Measurements from ENCODE around the gene CNPY1. TPM values are rescaled to one million over a fixed set of nuclear protein-coding genes. Genes with fewer than 3 reads are reported as not detected.
"Not testable (repeated sequence)": the region's sequence is repeated elsewhere in the genome, so short reads cannot be mapped to it uniquely, and the experiment has no call there.

CNPY1 gene
- total and polyA plus RNA-seq, 8 donors: 0.18 TPM; not detected in 7

DNA sequence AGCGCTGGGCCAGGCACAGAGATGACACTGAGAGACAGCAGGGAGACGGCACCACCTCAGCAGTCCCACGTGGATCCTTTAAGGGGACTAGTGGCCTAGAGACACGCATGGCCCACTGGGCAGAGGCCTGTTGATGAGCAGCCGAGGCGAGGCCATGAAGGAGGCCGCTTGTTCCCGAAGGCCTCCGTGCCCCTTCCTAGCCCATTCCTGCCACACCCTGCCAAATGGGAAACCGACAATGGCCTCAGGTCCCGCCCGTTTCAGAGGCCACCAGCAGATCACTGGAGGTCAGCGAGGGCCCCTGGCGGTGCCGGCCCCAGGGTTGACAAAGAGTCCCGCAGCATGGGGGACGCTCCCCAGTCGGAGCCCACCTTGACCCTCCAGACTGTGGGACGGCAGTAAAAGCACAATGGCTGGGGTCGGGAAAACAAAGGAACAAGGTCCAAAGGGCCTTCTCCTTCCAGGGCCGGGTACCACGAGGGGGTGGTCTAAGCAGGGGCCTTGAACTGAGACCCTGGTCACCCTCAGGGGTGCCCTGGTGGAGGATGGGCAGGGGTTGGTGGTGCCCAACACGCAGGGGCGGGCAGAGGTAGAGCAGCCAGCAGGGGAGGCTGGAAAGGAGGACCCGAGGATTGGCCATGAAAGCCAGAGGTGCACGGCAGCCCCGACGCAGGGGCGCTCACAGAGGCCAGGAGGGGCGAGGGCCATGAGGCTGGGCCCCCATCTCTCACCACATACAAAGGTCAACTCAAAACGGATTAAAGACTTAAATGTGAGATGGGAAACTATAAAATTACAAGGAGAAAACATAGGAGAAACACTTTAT, 19.9 kb upstream of the CNPY1 start:
- Histone ChIP-seq H3K36me3 (no peaks in the 10 kb centered on the region), H3K4me3 (no peak overlapping the region), H3K27ac (no peak overlapping the region), H3K4me1 (no peaks in the 10 kb centered on the region), H3K9me3 (no peaks in the 10 kb centered on the region), H3K27me3 (peaks cover 0 to 13% (median 0%) of the 10 kb centered on the region in 3 donors)
- DNase-seq: no peak
- intact Hi-C loops (cut with DNase I; ENCODE audit: low total_unique reads): no loop called here
- no peak for TF ChIP-seq EP300 (IDR thresholded peaks at IDR 0.05)
- no peak for TF ChIP-seq POLR2AphosphoS5 (IDR thresholded peaks at IDR 0.05)
- TF ChIP-seq, protein P1, sequence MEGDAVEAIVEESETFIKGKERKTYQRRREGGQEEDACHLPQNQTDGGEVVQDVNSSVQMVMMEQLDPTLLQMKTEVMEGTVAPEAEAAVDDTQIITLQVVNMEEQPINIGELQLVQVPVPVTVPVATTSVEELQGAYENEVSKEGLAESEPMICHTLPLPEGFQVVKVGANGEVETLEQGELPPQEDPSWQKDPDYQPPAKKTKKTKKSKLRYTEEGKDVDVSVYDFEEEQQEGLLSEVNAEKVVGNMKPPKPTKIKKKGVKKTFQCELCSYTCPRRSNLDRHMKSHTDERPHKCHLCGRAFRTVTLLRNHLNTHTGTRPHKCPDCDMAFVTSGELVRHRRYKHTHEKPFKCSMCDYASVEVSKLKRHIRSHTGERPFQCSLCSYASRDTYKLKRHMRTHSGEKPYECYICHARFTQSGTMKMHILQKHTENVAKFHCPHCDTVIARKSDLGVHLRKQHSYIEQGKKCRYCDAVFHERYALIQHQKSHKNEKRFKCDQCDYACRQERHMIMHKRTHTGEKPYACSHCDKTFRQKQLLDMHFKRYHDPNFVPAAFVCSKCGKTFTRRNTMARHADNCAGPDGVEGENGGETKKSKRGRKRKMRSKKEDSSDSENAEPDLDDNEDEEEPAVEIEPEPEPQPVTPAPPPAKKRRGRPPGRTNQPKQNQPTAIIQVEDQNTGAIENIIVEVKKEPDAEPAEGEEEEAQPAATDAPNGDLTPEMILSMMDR (IDR thresholded peaks at IDR 0.05): no peak
- no peak for TF ChIP-seq POLR2A (IDR thresholded peaks at IDR 0.05)
- WGBS, 5 donors: 82 to 93% (median 90%) methylated on average over 19 to 31 of the region's 31 CpGs

DNA sequence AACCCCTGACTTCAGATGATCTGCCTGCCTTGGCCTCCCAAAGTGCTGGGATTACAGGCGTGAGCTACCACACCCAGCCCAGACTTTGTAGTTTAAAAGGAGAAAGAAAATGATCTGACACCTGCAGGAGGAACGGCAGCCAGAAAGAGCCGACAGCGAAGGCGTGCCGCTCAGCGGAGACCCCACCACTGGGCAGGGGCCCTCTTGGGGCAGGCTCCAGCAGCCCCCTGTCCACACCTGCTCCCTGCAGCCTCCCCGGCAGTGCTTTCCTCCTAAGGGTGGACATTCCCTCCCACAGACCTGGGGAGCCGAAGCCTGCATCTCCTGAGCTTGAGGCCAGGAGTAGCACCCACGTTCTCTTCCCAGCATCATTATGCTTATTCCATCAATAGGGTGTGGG, 19.2 kb upstream of the CNPY1 start:
- H3K27me3 ChIP-seq: peaks cover 0 to 13% (median 0%) of the 10 kb centered on the region in 3 donors
- no peak overlapping the region for H3K4me3 ChIP-seq
- intact Hi-C loops (cut with DNase I; ENCODE audit: low total_unique reads): no loop called here
- no peak overlapping the region for H3K27ac ChIP-seq
- no peaks in the 10 kb centered on the region for H3K9me3 ChIP-seq
- no peak for DNase-seq
- WGBS, 5 donors: 77 to 92% (median 86%) methylated on average over 8 to 10 of the region's 10 CpGs
- no peaks in the 10 kb centered on the region for H3K4me1 ChIP-seq
- TF ChIP-seq POLR2AphosphoS5 (IDR thresholded peaks at IDR 0.05): no peak
- no peak for TF ChIP-seq EP300 (IDR thresholded peaks at IDR 0.05)
- TF ChIP-seq POLR2A (IDR thresholded peaks at IDR 0.05): no peak
- TF ChIP-seq, protein P1 (IDR thresholded peaks at IDR 0.05): no peak
- no peaks in the 10 kb centered on the region for H3K36me3 ChIP-seq

DNA sequence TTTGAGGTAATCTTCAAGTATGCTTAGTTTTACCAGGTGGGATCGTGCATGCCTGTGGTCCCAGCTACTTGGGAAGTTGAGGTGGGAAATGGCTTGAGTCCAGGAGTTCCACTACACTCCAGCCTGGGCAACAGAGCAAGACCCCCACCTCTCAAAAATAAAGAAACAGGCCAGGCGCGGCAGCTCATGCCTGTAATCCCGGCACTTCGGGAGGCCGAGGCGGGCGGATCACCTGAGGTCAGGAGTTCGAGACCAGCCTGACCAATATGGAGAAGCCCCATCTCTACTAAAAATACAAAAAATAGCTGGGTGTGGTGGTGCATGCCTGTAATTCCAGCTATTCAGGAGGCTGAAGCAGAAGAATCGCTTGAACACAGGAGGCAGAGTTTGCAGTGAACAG, 16.6 kb upstream of the CNPY1 start:
- peaks cover 0 to 31% (median 0%) of the 10 kb centered on the region in 3 donors for H3K27me3 ChIP-seq
- H3K9me3 ChIP-seq; H3K4me3 ChIP-seq; DNase-seq; H3K27ac ChIP-seq; H3K36me3 ChIP-seq; intact Hi-C loops (cut with DNase I; ENCODE audit: low total_unique reads); H3K4me1 ChIP-seq: not testable (repeated sequence)
- 84 to 98% (median 93%) methylated on average over 10 of the region's 10 CpGs for WGBS, 5 donors

DNA sequence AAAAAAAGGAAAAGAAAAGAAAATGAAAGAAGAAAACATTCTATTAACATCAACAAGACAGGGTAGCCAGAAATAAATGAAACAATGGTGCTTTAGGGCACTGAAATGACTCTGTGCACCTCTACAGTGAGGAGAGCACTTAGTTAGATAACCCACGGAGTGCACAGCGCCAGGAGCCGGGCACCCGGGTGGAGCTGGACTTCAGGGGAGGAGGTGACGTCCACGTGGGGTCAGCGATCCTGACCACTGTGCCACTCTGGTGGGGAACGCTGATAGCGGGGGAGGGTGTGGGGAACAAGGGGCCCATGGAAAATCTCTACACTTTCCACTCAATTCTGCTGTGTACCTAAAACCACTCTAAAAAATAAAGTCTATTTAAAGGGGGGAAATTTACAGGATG, 15.7 kb upstream of the CNPY1 start:
- no peaks in the 10 kb centered on the region for H3K4me1 ChIP-seq
- H3K36me3 ChIP-seq: no peaks in the 10 kb centered on the region
- WGBS, 5 donors: 53 to 80% (median 60%) methylated on average over 9 of the region's 9 CpGs
- intact Hi-C loops (cut with DNase I; ENCODE audit: low total_unique reads): no loop called here
- no peaks in the 10 kb centered on the region for H3K9me3 ChIP-seq
- H3K27me3 ChIP-seq: peaks cover 0 to 33% (median 0%) of the 10 kb centered on the region in 3 donors
- no peak overlapping the region for H3K27ac ChIP-seq
- DNase-seq: no peak
- TF ChIP-seq POLR2A (IDR thresholded peaks at IDR 0.05) (no peak), POLR2AphosphoS5 (IDR thresholded peaks at IDR 0.05) (no peak), EP300 (IDR thresholded peaks at IDR 0.05) (no peak)
- TF ChIP-seq, protein P1 (IDR thresholded peaks at IDR 0.05): no peak
- no peak overlapping the region for H3K4me3 ChIP-seq

All from stomach (tissue), 9 donors.